Natural killer cell treated with Interleukin-12 subunit alpha and Interleukin-12 subunit beta and Interleukin-15 and Interleukin-18, amount 100 ng/mL, for 72 hours (primary cell): ENCODE data around the gene EN2. TPM values are rescaled to one million over a fixed set of nuclear protein-coding genes. Genes with fewer than 3 reads are reported as not detected.

Experiments used
- ATAC-seq, 2 donors: fragments of 150-1000 bp; cut with Tn5 transposase in 1 of 2; sonication (Bioruptor Pico), chemical (Tn5 transposase) in 1 of 2; 2 replicates each; pipeline ENCODE4 v1.10.0; 2021
- DNase-seq: peaks from one replicate; pipeline ENCODE4 v3.0.0; 2022; ENCODE audit warnings: low spot score
- H3K27ac Mint-ChIP-seq, 2 donors: 1 replicate in 1 of 2; 2 replicates in 1 of 2; pipeline ENCODE4 v1.8.0; 2022; ENCODE audit warnings: mixed read lengths in 2 of 2, mild to moderate bottlenecking in 1 of 2, moderate library complexity in 1 of 2
- H3K27me3 Mint-ChIP-seq, 2 donors: 1 replicate in 1 of 2; 2 replicates in 1 of 2; pipeline ENCODE4 v1.8.0; 2022; ENCODE audit warnings: mixed read lengths in 2 of 2
- H3K36me3 Mint-ChIP-seq: one replicate; pipeline ENCODE4 v1.8.0; 2022; ENCODE audit warnings: mixed read lengths
- H3K4me1 Mint-ChIP-seq, 2 donors: 1 replicate in 1 of 2; 2 replicates in 1 of 2; pipeline ENCODE4 v1.8.0; 2022; ENCODE audit warnings: low read depth in 2 of 2, mixed read lengths in 2 of 2, mild to moderate bottlenecking in 1 of 2
- H3K4me3 Mint-ChIP-seq: one replicate; pipeline ENCODE4 v1.8.0; 2022; ENCODE audit warnings: mixed read lengths
- H3K9me3 Mint-ChIP-seq: 2 replicates; pipeline ENCODE4 v1.8.0; 2022; ENCODE audit warnings: mixed read lengths
- total RNA-seq, 2 donors: library from RNA; stranded (reverse); gene quantifications; one replicate each; pipeline ENCODE4 v1.2.3, GENCODE V29; 2022

EN2 gene
- total RNA-seq, 2 donors from 2014 or later = 0.07 TPM; not detected in 1

DNA sequence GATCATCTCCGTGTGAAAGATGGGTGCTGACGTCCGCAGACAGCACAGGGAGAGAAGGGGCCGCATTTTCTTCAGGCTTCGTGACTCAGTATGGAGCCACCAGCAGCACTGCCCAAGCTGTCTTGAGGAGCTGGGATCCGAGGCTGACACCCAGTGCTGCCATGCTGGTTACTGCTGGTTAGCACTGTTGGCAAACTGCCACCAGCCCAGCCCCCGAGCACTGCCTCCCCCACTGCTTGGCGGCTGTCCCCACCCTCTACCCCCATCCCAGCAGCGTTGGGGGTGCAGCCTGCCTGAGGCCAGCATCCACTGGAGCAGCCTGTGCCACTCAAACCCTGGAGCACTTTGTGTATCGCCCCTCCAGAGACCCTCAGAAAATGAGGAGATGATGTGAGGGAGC is 35.8 kb upstream of the EN2 start:
- no peaks in the 10 kb centered on the region for H3K4me1 Mint-ChIP-seq
- H3K9me3 Mint-ChIP-seq = no peaks in the 10 kb centered on the region
- ATAC-seq (no peak), DNase-seq (no peak)
- no peaks in the 10 kb centered on the region for H3K36me3 Mint-ChIP-seq
- H3K27ac Mint-ChIP-seq = no peak overlapping the region
- H3K4me3 Mint-ChIP-seq = no peak overlapping the region
- peaks cover 17 to 21% of the 10 kb centered on the region in 2 donors for H3K27me3 Mint-ChIP-seq

- Mint-ChIP-seq H3K36me3 (no peaks in the 10 kb centered on the region), H3K4me1 (no peaks in the 10 kb centered on the region), H3K9me3 (no peaks in the 10 kb centered on the region), H3K4me3 (no peak overlapping the region), H3K27me3 (peaks cover 14 to 21% of the 10 kb centered on the region in 2 donors), H3K27ac (no peak overlapping the region)
- DNase-seq (no peak), ATAC-seq (peak in 1 of 2 donors; percentile 32)
These were observed 35.2 kb upstream of the EN2 start for GRCh38 chr7:155422599-155423336.

- H3K4me1 Mint-ChIP-seq = no peaks in the 10 kb centered on the region
- no peaks in the 10 kb centered on the region for H3K36me3 Mint-ChIP-seq
- H3K4me3 Mint-ChIP-seq = no peak overlapping the region
- no peaks in the 10 kb centered on the region for H3K9me3 Mint-ChIP-seq
- H3K27me3 Mint-ChIP-seq = peaks cover 17 to 21% of the 10 kb centered on the region in 2 donors
- DNase-seq (no peak), ATAC-seq (no peak)
- no peak overlapping the region for H3K27ac Mint-ChIP-seq
These were observed 34.3 kb upstream of the EN2 start for GRCh38 chr7:155423337-155424285.

DNA sequence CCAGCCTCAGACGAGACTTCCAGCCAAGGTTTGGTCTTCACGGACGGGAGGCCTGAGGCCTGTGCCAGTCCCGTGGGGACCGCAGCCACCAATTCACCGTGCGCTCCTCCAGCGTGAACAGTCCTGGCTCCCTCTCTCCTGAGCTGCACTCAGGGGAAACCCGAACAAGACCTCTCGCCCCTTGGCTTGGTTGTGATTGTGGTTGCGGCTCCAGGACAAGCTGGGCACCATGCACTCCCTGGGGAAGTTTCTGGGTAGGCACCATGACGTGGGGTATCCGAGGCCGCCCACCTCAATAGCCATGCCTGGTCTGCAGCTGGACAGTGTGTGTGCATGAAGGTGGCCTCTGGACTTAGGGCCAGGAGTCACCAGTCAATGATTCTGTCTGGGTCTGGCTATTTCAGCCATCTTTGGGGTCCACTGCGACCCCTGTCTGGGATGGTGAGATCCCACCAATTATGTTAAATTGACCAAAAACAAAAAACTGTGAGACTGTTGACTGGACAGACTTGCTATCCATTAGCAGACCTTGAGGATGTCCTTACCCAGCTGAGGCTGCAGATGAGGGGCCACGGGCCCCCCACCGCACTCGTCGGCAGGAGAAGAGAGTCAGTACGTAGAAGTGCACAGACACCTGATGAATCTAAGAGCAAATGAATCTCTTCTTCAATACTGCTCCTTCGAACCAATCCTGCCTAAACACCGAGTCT is 33.5 kb upstream of the EN2 start:
- H3K4me1 Mint-ChIP-seq = no peaks in the 10 kb centered on the region
- H3K36me3 Mint-ChIP-seq = no peaks in the 10 kb centered on the region
- H3K27ac Mint-ChIP-seq = no peak overlapping the region
- H3K4me3 Mint-ChIP-seq = no peak overlapping the region
- ATAC-seq = no peak
- H3K27me3 Mint-ChIP-seq = peaks cover 15 to 21% of the 10 kb centered on the region in 2 donors
- no peak for DNase-seq
- no peaks in the 10 kb centered on the region for H3K9me3 Mint-ChIP-seq

- ATAC-seq (no peak), DNase-seq (no peak)
- H3K9me3 Mint-ChIP-seq = no peaks in the 10 kb centered on the region
- H3K4me1 Mint-ChIP-seq = no peaks in the 10 kb centered on the region
- H3K27me3 Mint-ChIP-seq = peaks cover 13 to 21% of the 10 kb centered on the region in 2 donors
- H3K36me3 Mint-ChIP-seq = no peaks in the 10 kb centered on the region
- H3K27ac Mint-ChIP-seq = no peak overlapping the region
- H3K4me3 Mint-ChIP-seq = no peak overlapping the region
These were observed 33.0 kb upstream of the EN2 start for GRCh38 chr7:155425011-155425340.

DNA sequence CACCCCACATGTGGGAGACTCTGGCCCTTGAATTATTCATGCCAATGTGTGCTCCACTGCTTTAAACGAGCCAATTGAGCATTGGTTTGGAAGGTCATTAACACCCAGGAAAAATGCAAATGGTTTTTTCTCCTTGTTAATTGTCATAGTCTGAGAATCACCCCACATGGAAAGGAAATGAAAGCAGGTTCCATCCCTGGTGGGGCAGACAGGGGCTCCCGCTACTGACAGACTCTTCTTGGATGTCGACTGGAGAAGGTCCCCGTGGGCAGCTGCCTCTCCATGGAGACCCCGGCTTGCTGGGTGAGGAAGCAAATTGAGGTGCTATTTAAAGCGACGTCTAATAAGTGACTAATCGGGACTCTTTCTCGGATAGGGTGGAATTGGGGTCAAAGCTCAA is 32.0 kb upstream of the EN2 start:
- H3K36me3 Mint-ChIP-seq = no peaks in the 10 kb centered on the region
- no peaks in the 10 kb centered on the region for H3K9me3 Mint-ChIP-seq
- no peak overlapping the region for H3K4me3 Mint-ChIP-seq
- no peak for ATAC-seq
- H3K27me3 Mint-ChIP-seq = peaks cover 15 to 24% of the 10 kb centered on the region in 2 donors
- H3K27ac Mint-ChIP-seq = no peak overlapping the region
- DNase-seq = no peak
- H3K4me1 Mint-ChIP-seq = no peaks in the 10 kb centered on the region

DNA sequence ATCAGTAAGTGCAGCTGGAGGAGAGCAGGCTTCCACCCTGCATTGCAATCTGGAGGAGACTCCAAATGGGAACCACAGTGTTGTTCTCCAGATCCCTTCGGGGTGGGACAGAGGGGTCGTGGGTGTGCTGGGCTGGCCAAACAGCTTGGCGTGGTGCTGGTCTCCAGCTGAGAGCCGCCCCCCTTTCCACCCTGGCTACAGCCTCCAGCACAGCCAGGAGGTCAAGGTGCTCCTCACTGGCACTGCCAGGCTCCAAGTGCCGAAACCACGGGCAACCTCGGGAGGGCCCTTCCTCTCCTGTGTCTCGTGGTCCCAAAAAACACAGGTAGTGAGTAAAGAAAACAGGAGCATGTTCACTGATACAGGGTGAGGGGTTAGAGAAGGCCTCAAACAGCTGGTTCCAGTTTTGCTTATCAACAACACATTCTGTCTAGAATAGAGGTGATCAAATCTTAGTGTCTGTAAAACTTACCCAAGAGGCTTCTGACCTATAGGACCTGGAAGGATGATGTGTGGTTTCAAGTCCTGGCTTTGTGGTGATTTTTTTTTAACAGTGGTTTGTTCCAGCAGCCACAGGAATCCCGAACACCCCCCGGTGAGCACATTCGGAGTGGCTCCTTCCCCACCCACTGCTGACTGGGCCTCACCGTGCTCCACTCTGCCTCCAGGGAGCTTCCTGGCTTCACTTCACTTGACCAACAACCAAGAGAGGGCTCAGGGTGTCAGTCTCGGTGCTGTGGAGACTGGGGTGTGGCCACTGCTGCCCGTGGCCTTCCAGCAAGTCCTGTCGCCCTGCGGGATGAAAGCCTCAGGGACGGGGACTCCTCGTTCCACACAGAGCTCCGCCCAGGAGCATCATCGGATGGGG is 31.2 kb upstream of the EN2 start:
- no peaks in the 10 kb centered on the region for H3K9me3 Mint-ChIP-seq
- H3K4me3 Mint-ChIP-seq = no peak overlapping the region
- ATAC-seq (no peak), DNase-seq (no peak)
- peaks cover 15 to 25% of the 10 kb centered on the region in 2 donors for H3K27me3 Mint-ChIP-seq
- H3K36me3 Mint-ChIP-seq = no peaks in the 10 kb centered on the region
- H3K4me1 Mint-ChIP-seq = no peaks in the 10 kb centered on the region
- no peak overlapping the region for H3K27ac Mint-ChIP-seq

DNA sequence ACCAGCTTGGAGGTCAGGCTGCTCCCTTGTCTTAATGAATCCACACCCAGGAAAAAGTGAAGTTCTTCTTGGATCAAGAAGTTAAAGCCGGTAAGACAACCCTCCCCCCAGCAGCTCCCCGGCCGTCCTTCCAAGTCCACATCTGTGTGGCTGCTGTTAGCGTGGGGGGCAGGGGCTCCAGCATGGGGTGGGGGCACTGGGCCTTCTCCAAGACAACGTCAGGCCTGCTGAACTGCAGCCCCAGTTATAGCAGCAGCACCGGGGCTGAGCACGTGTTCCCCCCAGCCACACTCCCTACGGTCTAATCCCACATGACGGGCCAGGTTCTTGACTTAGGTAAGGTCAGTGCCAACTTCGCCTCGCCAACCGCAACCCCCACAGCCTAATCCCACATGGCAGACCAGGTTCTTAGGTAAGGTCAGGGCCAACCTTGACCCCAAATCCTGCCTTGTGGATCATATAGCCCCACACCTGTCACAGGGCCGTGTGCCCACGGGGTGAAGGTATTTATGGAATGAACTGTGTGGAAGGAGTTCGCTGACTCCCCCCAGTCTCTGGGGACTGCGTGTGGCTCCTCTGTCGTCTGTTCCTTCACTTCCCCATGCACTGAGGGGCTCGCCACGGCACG is 30.4 kb upstream of the EN2 start:
- Mint-ChIP-seq H3K36me3 (no peaks in the 10 kb centered on the region), H3K9me3 (no peaks in the 10 kb centered on the region), H3K27ac (no peak overlapping the region), H3K27me3 (peaks cover 19 to 29% of the 10 kb centered on the region in 2 donors), H3K4me3 (no peak overlapping the region), H3K4me1 (no peaks in the 10 kb centered on the region)
- no peak for DNase-seq
- no peak for ATAC-seq

DNA sequence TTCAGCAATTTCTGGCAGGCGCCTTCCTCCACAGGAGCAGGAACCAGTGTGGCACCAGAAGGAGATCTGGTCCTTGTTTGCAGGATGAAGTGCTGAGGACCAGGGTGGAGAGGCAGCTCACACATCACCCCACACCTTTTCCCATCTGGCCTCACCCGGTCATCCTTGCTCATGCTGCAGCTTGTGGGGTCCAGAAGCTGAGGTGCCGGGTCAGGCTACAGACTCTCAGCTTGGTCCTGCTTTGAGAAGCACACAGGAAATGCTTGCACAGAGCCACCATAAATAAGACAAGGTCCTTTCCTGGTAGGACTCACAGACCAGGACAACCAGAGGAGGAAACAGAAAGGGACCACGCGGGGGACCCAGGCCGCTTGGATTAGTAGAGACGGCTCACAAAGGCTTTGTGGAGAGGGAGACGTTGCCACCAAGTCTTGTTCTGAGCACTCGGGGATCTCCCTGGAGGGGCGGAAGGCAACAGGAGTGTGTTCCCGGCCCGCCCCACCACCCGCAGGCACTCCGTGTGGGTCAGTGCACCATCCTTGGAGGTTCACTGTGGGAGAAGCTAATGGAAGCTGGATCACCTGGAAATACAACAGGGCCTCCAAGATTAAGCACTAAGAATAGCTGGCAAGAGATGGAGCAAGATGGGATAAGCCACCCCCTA is 29.6 kb upstream of the EN2 start:
- ATAC-seq = no peak
- DNase-seq = no peak
- Mint-ChIP-seq H3K4me1 (no peaks in the 10 kb centered on the region), H3K36me3 (no peaks in the 10 kb centered on the region), H3K27ac (no peak overlapping the region), H3K9me3 (no peaks in the 10 kb centered on the region), H3K4me3 (no peak overlapping the region), H3K27me3 (peaks cover 20 to 29% of the 10 kb centered on the region in 2 donors)

DNA sequence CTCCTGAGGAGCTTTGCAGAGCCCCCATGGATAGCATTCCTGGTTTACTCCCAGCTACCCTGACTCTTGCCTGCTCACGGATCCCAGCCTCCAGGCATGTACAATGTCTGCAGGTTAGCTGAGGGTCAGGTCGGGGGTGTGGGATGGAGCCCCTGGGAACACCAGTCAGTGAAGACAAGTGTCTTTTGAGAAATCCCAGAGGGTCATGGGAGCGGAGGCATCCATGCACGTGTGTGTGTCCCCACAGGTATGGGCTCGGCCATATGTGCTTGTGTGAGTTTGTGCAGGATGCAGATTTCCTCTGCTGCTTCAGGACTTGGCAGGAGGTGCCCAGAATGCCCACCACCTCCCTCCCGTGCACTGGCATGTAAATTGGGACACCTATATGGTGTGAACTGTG is 28.3 kb upstream of the EN2 start:
- Mint-ChIP-seq H3K27me3 (peaks cover 21 to 29% of the 10 kb centered on the region in 2 donors), H3K9me3 (no peaks in the 10 kb centered on the region), H3K4me1 (no peaks in the 10 kb centered on the region), H3K27ac (no peak overlapping the region), H3K4me3 (no peak overlapping the region), H3K36me3 (no peaks in the 10 kb centered on the region)
- ATAC-seq = no peak
- no peak for DNase-seq

- no peak for DNase-seq
- Mint-ChIP-seq H3K4me1 (no peaks in the 10 kb centered on the region), H3K27ac (no peak overlapping the region), H3K4me3 (no peak overlapping the region), H3K27me3 (peaks cover 24 to 27% of the 10 kb centered on the region in 2 donors), H3K36me3 (no peaks in the 10 kb centered on the region), H3K9me3 (no peaks in the 10 kb centered on the region)
- no peak for ATAC-seq
These were observed 27.3 kb upstream of the EN2 start for GRCh38 chr7:155430606-155431005.

DNA sequence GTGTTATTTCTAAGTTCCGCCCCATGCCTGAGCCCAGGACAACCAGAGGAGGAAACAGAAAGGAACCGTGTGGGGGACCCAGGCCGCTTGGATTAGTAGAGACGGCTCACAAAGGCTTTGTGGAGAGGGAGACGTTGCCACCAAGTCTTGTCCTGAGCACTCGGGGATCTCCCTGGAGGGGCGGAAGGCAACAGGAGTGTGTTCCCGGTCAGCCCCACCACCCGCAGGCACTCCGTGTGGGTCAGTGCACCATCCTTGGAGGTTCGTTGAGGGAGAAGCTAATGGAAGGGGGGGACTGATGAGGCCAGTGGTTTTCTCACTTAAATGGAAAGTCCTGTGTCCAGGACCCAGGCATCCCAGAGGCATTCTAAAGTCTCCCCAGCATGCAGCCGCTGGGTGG is 26.7 kb upstream of the EN2 start:
- no peak overlapping the region for H3K27ac Mint-ChIP-seq
- no peaks in the 10 kb centered on the region for H3K9me3 Mint-ChIP-seq
- H3K4me1 Mint-ChIP-seq = no peaks in the 10 kb centered on the region
- DNase-seq (no peak), ATAC-seq (no peak)
- H3K36me3 Mint-ChIP-seq = no peaks in the 10 kb centered on the region
- no peak overlapping the region for H3K4me3 Mint-ChIP-seq
- peaks cover 27 to 31% of the 10 kb centered on the region in 2 donors for H3K27me3 Mint-ChIP-seq
